WERI-Rb-1 (cell line): ENCODE results near the gene NSMCE4A.

Experiments
- DNase-seq: peaks from one replicate; pipeline ENCODE4 v3.0.0-alpha.2; 2020
- H3K27ac ChIP-seq: fragments of 250-450 bp; sonication (Bioruptor Pico); 2 replicates; pipeline ENCODE4 v1.5.1; 2020; ENCODE audit warnings: mild to moderate bottlenecking, moderate library complexity
- H3K27me3 ChIP-seq: fragments of 250-450 bp; sonication (Bioruptor Pico); 2 replicates; pipeline ENCODE4 v1.5.1; 2021; ENCODE audit warnings: mild to moderate bottlenecking, low read depth, moderate library complexity; ENCODE audit not compliant: insufficient read depth, severe bottlenecking
- H3K36me3 ChIP-seq: fragments of 250-450 bp; sonication (Bioruptor Pico); 2 replicates; pipeline ENCODE4 v1.5.1; 2020; ENCODE audit warnings: mild to moderate bottlenecking, moderate library complexity
- H3K4me3 ChIP-seq: 2 replicates; pipeline ENCODE4 v1.5.1; 2011; ENCODE audit warnings: low read depth, mild to moderate bottlenecking, control low read depth, low read length
- H3K9me3 ChIP-seq: fragments of 250-450 bp; sonication (Bioruptor Pico); 2 replicates; pipeline ENCODE4 v1.5.1; 2021; ENCODE audit warnings: mild to moderate bottlenecking, moderate library complexity; ENCODE audit not compliant: severe bottlenecking
- CTCF ChIP-seq: IDR thresholded peaks from 2 replicates; pipeline ENCODE4 v1.5.1; 2011; ENCODE audit warnings: low read depth, mild to moderate bottlenecking, control low read depth, inconsistent platforms, low read length

NSMCE4A gene

GRCh38 chr10:121911421-121911697, 63.7 kb downstream of the NSMCE4A start:
- peaks cover 36% of the 10 kb centered on the region for H3K36me3 ChIP-seq
- no peak overlapping the region for H3K27ac ChIP-seq
- no peaks in the 10 kb centered on the region for H3K27me3 ChIP-seq
- H3K4me3 ChIP-seq: no peak overlapping the region
- DNase-seq: no peak
- TF ChIP-seq CTCF: no peak
- no peaks in the 10 kb centered on the region for H3K9me3 ChIP-seq

DNA sequence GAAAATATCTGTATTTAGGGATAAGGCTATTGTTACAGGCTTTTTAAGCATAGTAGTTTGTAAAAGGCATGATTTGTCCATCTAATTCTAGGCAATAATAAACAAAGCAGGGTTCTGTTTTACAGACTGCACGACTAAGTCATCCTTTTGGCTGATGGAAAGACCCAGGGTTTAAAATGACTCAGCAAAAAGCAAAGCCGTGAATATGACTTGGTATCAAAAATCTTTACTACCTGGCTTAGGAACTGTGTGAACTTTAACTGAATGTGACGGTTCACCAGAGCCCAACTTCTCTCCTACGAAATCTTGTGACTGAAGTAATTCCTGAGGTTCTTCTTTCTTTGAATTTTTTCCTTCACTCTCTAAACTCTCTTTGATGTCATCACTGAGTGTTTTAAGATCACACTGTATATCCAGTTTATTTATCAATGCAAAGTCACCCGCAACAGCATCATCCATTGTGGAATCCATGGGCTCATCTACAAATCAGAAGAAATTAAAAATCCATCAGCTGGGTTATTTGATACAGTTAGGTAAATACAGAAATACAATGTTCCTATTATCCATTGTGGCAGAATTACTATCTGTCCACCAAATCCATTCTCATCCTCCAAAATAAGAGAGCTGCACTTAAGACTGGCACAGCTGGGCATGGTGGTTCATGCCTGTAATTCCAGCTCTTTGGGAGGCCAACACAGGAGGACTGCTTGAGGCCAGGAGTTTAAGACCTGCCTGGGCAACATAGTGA, 64.2 kb downstream of the NSMCE4A start:
- DNase-seq: no peak
- Histone ChIP-seq H3K36me3 (peaks cover 39% of the 10 kb centered on the region), H3K4me3 (no peak overlapping the region), H3K27me3 (no peaks in the 10 kb centered on the region), H3K9me3 (no peaks in the 10 kb centered on the region), H3K27ac (no peak overlapping the region)
- no peak for TF ChIP-seq CTCF
